NCI-H187 (cell line): ENCODE measurements around the gene FEZF1.

Experiments
- DNase-seq, 2 experiments: peaks; one replicate each; lab custom pipeline; 2025; lab: John Stamatoyannopoulos, UW

The FEZF1 gene

GRCh38 chr7:122268101-122268500 is 36.4 kb downstream of the FEZF1 start:
- no peak for DNase-seq

DNA sequence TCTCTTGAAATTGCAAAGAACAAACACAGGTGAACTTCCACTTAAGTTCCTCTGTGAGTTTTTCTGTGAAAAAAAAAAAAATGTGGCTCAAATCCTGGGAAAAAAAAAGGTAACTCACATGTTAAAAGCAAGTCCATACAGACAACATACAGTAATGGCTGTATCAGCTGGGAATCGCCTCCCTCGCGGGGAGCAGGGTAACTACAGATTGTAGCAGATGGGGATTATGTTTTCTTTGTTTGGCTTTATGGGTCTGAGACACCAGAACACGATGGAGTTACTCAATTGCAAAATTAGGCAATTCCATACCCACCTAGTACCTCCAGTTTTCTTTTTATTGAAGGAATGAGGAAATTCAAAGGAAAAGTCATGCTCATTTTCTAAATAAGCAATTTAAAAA is 42.3 kb downstream of the FEZF1 start:
- DNase-seq = no peak

DNA sequence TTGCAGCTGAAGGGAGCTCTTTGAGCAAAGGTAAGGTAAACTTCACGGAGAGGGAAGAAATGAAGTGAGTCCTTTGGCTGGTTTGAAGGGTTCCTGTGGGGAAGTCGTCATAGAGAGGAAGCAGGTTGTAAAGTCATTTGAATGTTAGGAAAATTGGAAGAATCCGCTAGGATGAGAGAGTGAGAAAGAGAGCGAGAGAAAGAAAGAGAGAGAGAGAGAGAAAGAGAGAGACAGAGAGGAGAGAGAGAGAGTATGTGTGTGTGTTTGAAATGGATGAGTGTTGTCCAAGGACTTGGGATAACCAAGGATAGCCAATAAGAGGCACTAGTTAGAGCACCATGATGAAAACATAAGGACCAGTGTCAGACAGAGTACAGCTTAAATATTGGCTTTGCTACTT is 43.1 kb downstream of the FEZF1 start:
- no peak for DNase-seq

GRCh38 chr7:122261016-122261415 is 43.5 kb downstream of the FEZF1 start:
- DNase-seq = no peak

- peak; percentile 42 to 61 for DNase-seq
These were observed 44.2 kb downstream of the FEZF1 start for GRCh38 chr7:122260336-122260735.

DNA sequence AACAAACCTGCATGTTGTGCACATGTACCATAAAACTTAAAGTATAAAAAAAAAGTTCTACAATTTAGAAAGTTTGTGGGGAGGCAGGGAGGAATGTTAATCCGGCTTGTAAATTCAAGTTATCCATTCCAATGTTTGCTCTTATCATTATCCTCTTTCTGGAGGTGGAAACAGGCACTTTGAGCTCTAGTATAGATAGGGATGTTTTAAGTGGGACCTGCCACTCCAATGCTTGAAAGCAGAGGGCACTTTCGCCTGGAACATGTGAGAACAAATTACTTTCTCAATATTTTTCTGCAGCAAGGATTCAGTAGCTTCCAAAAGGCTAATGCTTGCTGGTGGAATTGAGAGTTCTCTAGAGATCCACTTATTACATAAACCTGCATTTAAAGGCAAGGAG is 45.6 kb downstream of the FEZF1 start:
- peak in 1 of 2 experiments; percentile 21 for DNase-seq

DNA sequence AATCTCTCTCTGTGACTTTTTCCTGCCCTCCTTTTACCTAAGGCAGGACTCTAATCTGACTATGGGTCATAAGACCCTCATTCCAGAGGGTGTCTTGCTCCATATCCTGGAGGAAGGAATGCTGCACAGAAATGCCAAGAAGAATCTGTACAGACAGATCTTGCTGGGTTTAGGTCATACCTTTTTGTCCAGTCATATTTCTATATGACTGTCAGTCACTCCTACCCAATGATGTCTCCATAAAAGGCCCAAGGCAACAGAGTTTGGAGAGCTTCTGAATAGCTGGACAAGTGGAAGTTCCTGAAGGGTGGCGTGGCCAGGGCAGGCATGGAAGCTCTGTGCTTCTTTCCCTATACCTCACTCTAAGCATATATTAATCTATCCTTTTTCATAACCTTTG is 47.5 kb downstream of the FEZF1 start:
- no peak for DNase-seq

DNA sequence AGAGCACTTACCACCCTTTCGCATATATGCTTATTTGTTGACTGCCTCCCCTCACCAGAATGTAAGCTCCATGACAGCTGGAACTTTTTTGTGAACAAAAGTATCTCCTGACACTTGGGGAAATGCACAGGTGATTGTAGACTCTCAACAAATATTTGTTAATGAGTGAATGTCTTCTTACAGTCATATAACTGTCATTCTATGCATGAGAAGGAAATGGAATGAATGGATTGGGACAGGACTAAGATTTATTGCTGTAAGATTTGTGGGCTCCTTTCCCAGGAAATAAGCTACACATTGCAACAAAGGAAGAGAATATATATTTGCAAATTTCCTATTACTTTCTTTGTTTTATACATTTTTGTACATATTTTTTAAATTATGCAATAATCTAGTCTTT is 48.5 kb downstream of the FEZF1 start:
- no peak for DNase-seq

DNA sequence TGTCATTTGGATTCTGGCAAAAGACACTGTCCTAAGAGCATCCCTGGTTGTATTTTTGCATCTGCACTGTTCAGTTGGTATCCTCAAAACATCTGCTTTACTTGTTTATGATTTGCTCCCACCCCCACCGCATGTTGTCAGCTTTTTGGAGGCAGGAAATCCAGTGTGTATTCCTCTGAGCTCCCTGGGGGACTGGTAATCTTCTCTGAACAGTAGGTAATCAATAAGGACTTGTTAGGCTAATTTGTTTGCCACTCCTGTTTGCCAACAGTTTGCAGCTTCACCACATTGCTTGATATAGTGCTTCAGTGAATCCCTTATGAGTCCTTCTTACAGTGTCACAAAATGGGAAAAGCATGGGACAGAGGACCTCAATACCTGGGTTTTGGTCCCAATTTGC is 49.1 kb downstream of the FEZF1 start:
- no peak for DNase-seq
